DND-41 (cell line): ENCODE results near the gene DCLK2.

Experiments
- EZH2 ChIP-seq: IDR thresholded peaks from 3 replicates; pipeline ENCODE4 v1.6.1; 2012; ENCODE audit warnings: borderline replicate concordance, low read depth, mild to moderate bottlenecking, moderate library complexity, low read length, inconsistent platforms; ENCODE audit not compliant: severe bottlenecking
- TF ChIP-seq, protein P1 (sequence below): IDR thresholded peaks from 2 replicates; pipeline ENCODE4 v1.5.1; 2012; ENCODE audit warnings: borderline replicate concordance, low read length, moderate library complexity, mild to moderate bottlenecking; ENCODE audit not compliant: poor library complexity, severe bottlenecking; ENCODE audit errors: extremely low read depth

GRCh38 chr4:150280975-150281374 lies 202.7 kb downstream of the DCLK2 start:
- TF ChIP-seq, protein P1, sequence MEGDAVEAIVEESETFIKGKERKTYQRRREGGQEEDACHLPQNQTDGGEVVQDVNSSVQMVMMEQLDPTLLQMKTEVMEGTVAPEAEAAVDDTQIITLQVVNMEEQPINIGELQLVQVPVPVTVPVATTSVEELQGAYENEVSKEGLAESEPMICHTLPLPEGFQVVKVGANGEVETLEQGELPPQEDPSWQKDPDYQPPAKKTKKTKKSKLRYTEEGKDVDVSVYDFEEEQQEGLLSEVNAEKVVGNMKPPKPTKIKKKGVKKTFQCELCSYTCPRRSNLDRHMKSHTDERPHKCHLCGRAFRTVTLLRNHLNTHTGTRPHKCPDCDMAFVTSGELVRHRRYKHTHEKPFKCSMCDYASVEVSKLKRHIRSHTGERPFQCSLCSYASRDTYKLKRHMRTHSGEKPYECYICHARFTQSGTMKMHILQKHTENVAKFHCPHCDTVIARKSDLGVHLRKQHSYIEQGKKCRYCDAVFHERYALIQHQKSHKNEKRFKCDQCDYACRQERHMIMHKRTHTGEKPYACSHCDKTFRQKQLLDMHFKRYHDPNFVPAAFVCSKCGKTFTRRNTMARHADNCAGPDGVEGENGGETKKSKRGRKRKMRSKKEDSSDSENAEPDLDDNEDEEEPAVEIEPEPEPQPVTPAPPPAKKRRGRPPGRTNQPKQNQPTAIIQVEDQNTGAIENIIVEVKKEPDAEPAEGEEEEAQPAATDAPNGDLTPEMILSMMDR, result no peak
- TF ChIP-seq EZH2, result no peak
